Type B pancreatic cell (in vitro differentiated cells): ENCODE results near the gene PITPNC1. TPM values are rescaled to one million over a fixed set of nuclear protein-coding genes. Genes with fewer than 3 reads are reported as not detected.
"Not testable (repeated sequence)": the region's sequence is repeated elsewhere in the genome, so short reads cannot be mapped to it uniquely, and the experiment has no call there.

ENCODE experiments used
- DNase-seq: peaks from one replicate; pipeline ENCODE4 v3.0.0; 2021; ENCODE audit warnings: mixed read lengths; ENCODE audit not compliant: unreplicated experiment; ENCODE audit errors: extremely low spot score
- H3K27ac Mint-ChIP-seq: 2 replicates; pipeline ENCODE4 v1.8.0; 2021; ENCODE audit warnings: mild to moderate bottlenecking, mixed read lengths
- H3K27me3 Mint-ChIP-seq: 2 replicates; pipeline ENCODE4 v1.8.0; 2021; ENCODE audit warnings: mixed read lengths
- H3K36me3 Mint-ChIP-seq: 2 replicates; pipeline ENCODE4 v1.8.0; 2021; ENCODE audit warnings: mixed read lengths
- H3K4me1 Mint-ChIP-seq: one replicate; pipeline ENCODE4 v1.8.0; 2021; ENCODE audit warnings: mixed read lengths; ENCODE audit not compliant: unreplicated experiment
- H3K4me3 Mint-ChIP-seq: 2 replicates; pipeline ENCODE4 v1.8.0; 2021; ENCODE audit warnings: mild to moderate bottlenecking, mixed read lengths
- H3K9me3 Mint-ChIP-seq: 2 replicates; pipeline ENCODE4 v1.8.0; 2021; ENCODE audit warnings: mixed read lengths
- CTCF ChIP-seq: fragments of 200-600 bp; sonication (generic); conservative IDR thresholded peaks from 2 replicates; pipeline ENCODE4 v1.5.0; 2021; ENCODE audit warnings: antibody characterized with exemption, mild to moderate bottlenecking
- total RNA-seq: library from RNA; stranded (reverse); gene quantifications from 2 replicates; pipeline ENCODE4 v1.2.1, GENCODE V29; 2021; ENCODE audit warnings: low replicate concordance

The PITPNC1 gene
- total RNA-seq, 1 donor from 2014 or later, result 18.7 TPM

GRCh38 chr17:67700037-67700724 is 323.1 kb downstream of the PITPNC1 start:
- H3K4me3 Mint-ChIP-seq, result no peak overlapping the region
- TF ChIP-seq CTCF, result no peak
- no peaks in the 10 kb centered on the region for H3K27me3 Mint-ChIP-seq
- no peaks in the 10 kb centered on the region for H3K36me3 Mint-ChIP-seq
- H3K27ac Mint-ChIP-seq, result no peak overlapping the region
- no peak for DNase-seq
- H3K9me3 Mint-ChIP-seq, result no peaks in the 10 kb centered on the region
- H3K4me1 Mint-ChIP-seq, result no peaks in the 10 kb centered on the region

GRCh38 chr17:67700725-67701119 is 323.6 kb downstream of the PITPNC1 start:
- no peak for DNase-seq
- no peak overlapping the region for H3K27ac Mint-ChIP-seq
- H3K4me1 Mint-ChIP-seq, result no peaks in the 10 kb centered on the region
- no peaks in the 10 kb centered on the region for H3K27me3 Mint-ChIP-seq
- no peaks in the 10 kb centered on the region for H3K36me3 Mint-ChIP-seq
- TF ChIP-seq CTCF, result no peak
- H3K4me3 Mint-ChIP-seq, result no peak overlapping the region
- H3K9me3 Mint-ChIP-seq, result no peaks in the 10 kb centered on the region

- not testable (repeated sequence) for H3K36me3 Mint-ChIP-seq, H3K27me3 Mint-ChIP-seq, DNase-seq, H3K4me3 Mint-ChIP-seq, H3K27ac Mint-ChIP-seq, H3K4me1 Mint-ChIP-seq, H3K9me3 Mint-ChIP-seq
These were observed 325.8 kb downstream of the PITPNC1 start for GRCh38 chr17:67702861-67703260.

GRCh38 chr17:67707442-67707841 is 330.4 kb downstream of the PITPNC1 start:
- no peak for TF ChIP-seq CTCF
- Mint-ChIP-seq H3K27me3 (no peaks in the 10 kb centered on the region), H3K36me3 (no peaks in the 10 kb centered on the region), H3K27ac (no peak overlapping the region), H3K9me3 (no peaks in the 10 kb centered on the region), H3K4me3 (no peak overlapping the region), H3K4me1 (no peaks in the 10 kb centered on the region)
- no peak for DNase-seq

- Mint-ChIP-seq H3K27ac (no peak overlapping the region), H3K9me3 (peaks cover 5% of the 10 kb centered on the region), H3K27me3 (peaks cover 3% of the 10 kb centered on the region), H3K4me1 (no peaks in the 10 kb centered on the region), H3K36me3 (no peaks in the 10 kb centered on the region), H3K4me3 (no peak overlapping the region)
- TF ChIP-seq CTCF, result no peak
- no peak for DNase-seq
These were observed 331.3 kb downstream of the PITPNC1 start for GRCh38 chr17:67708378-67708777.

GRCh38 chr17:67711916-67712315 is 334.8 kb downstream of the PITPNC1 start:
- TF ChIP-seq CTCF, result no peak

More at GRCh38 chr17:67711916-67712315, 334.8 kb downstream of the PITPNC1 start:
- H3K4me1 Mint-ChIP-seq, result no peaks in the 10 kb centered on the region
- H3K27ac Mint-ChIP-seq, result no peak overlapping the region
- DNase-seq, result no peak
- H3K9me3 Mint-ChIP-seq, result peaks cover 5% of the 10 kb centered on the region
- no peaks in the 10 kb centered on the region for H3K36me3 Mint-ChIP-seq
- H3K4me3 Mint-ChIP-seq, result no peak overlapping the region
- H3K27me3 Mint-ChIP-seq, result peaks cover 3% of the 10 kb centered on the region
